NT2/D1 (cell line): Measurements from ENCODE around the gene OSBPL3.

Experiments used
- YY1 ChIP-seq: IDR thresholded peaks from 2 replicates; pipeline ENCODE4 v1.6.1; 2011; ENCODE audit not compliant: insufficient read length, insufficient read depth
- ZNF274 ChIP-seq: IDR thresholded peaks from 2 replicates; pipeline ENCODE4 v1.6.1; 2011; ENCODE audit warnings: mild to moderate bottlenecking, low read depth, low read length

GRCh38 chr7:24764011-24764410 lies 216.0 kb downstream of the OSBPL3 start:
- TF ChIP-seq ZNF274 = no peak
- no peak for TF ChIP-seq YY1
